ENCODE data around the gene CCDC178. TPM values are rescaled to one million over a fixed set of nuclear protein-coding genes. Genes with fewer than 3 reads are reported as not detected.

CCDC178 gene
- total RNA-seq, 2 donors from 2014 or later: 0.33 to 9.9 TPM

GRCh38 chr18:33469699-33470098 lies 29.2 kb upstream of the CCDC178 start:
- Histone ChIP-seq H3K27me3 (no peaks in the 10 kb centered on the region), H3K4me3 (no peak overlapping the region), H3K27ac (no peak overlapping the region), H3K4me1 (no peaks in the 10 kb centered on the region), H3K36me3 (replicated peaks in 1 of 2; ENCODE audit: insufficient read depth in 1 of 2, low read depth in 2 of 2) (no peaks in the 10 kb centered on the region), H3K9me3 (no peaks in the 10 kb centered on the region)
- no peak for ATAC-seq
- DNase-seq: no peak
- WGBS, 2 donors: 65 to 66% methylated on average over 3 of the region's 3 CpGs
- TF ChIP-seq, protein P1, sequence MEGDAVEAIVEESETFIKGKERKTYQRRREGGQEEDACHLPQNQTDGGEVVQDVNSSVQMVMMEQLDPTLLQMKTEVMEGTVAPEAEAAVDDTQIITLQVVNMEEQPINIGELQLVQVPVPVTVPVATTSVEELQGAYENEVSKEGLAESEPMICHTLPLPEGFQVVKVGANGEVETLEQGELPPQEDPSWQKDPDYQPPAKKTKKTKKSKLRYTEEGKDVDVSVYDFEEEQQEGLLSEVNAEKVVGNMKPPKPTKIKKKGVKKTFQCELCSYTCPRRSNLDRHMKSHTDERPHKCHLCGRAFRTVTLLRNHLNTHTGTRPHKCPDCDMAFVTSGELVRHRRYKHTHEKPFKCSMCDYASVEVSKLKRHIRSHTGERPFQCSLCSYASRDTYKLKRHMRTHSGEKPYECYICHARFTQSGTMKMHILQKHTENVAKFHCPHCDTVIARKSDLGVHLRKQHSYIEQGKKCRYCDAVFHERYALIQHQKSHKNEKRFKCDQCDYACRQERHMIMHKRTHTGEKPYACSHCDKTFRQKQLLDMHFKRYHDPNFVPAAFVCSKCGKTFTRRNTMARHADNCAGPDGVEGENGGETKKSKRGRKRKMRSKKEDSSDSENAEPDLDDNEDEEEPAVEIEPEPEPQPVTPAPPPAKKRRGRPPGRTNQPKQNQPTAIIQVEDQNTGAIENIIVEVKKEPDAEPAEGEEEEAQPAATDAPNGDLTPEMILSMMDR (IDR thresholded peaks at IDR 0.05): no peak
- TF ChIP-seq POLR2A (IDR thresholded peaks at IDR 0.05): no peak
- intact Hi-C loops (cut with DNase I): no loop called here

GRCh38 chr18:33467531-33467930 lies 27.0 kb upstream of the CCDC178 start:
- 61 to 72% methylated on average over 1 of the region's 1 CpG for WGBS, 2 donors
- intact Hi-C loops (cut with DNase I): no loop called here
- H3K4me3 ChIP-seq: no peak overlapping the region
- H3K27me3 ChIP-seq: no peaks in the 10 kb centered on the region
- DNase-seq (no peak), ATAC-seq (no peak)
- H3K4me1 ChIP-seq: no peaks in the 10 kb centered on the region
- no peaks in the 10 kb centered on the region for H3K9me3 ChIP-seq
- H3K36me3 ChIP-seq (replicated peaks in 1 of 2; ENCODE audit: insufficient read depth in 1 of 2, low read depth in 2 of 2): no peaks in the 10 kb centered on the region
- no peak overlapping the region for H3K27ac ChIP-seq
- TF ChIP-seq, protein P1 (IDR thresholded peaks at IDR 0.05): no peak
- no peak for TF ChIP-seq POLR2A (IDR thresholded peaks at IDR 0.05)

- H3K4me1 ChIP-seq: no peaks in the 10 kb centered on the region
- H3K36me3 ChIP-seq (replicated peaks in 1 of 2; ENCODE audit: insufficient read depth in 1 of 2, low read depth in 2 of 2): no peaks in the 10 kb centered on the region
- DNase-seq (no peak), ATAC-seq (no peak)
- no peaks in the 10 kb centered on the region for H3K9me3 ChIP-seq
- WGBS, 2 donors: 71 to 76% methylated on average over 1 of the region's 1 CpG
- H3K4me3 ChIP-seq: no peak overlapping the region
- intact Hi-C loops (cut with DNase I): no loop called here
- H3K27ac ChIP-seq: no peak overlapping the region
- TF ChIP-seq, protein P1 (IDR thresholded peaks at IDR 0.05): no peak
- no peak for TF ChIP-seq POLR2A (IDR thresholded peaks at IDR 0.05)
- no peaks in the 10 kb centered on the region for H3K27me3 ChIP-seq
Measured at GRCh38 chr18:33466822-33467221, 26.3 kb upstream of the CCDC178 start.

DNA sequence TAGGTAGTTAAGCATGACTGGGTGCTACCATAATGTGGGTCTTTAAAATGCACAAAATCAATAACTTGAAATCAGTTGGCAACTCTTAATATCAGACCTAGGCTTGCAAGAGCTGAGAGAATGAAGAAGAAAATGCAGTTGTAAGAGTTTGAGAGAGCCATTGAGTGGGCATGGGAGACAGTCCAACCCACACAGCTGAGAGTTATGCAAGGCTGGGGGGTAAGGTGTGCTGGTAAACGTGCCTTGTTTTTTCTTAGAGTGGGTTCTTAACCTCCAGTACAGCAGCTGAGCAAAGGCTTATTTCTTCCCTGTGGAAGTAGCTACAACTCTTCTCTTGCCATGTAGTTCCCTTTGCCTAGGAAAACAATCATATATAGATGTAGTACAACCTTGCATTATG lies 20.2 kb upstream of the CCDC178 start:
- TF ChIP-seq POLR2A (IDR thresholded peaks at IDR 0.05): no peak
- TF ChIP-seq, protein P1 (IDR thresholded peaks at IDR 0.05): no peak
- ATAC-seq (no peak), DNase-seq (no peak)
- Histone ChIP-seq H3K36me3 (replicated peaks in 1 of 2; ENCODE audit: insufficient read depth in 1 of 2, low read depth in 2 of 2) (no peaks in the 10 kb centered on the region), H3K4me3 (no peak overlapping the region), H3K27me3 (no peaks in the 10 kb centered on the region), H3K9me3 (no peaks in the 10 kb centered on the region), H3K4me1 (no peaks in the 10 kb centered on the region), H3K27ac (no peak overlapping the region)
- WGBS, 2 donors: 24 to 40% methylated on average over 1 of the region's 1 CpG
- intact Hi-C loops (cut with DNase I): no loop called here

DNA sequence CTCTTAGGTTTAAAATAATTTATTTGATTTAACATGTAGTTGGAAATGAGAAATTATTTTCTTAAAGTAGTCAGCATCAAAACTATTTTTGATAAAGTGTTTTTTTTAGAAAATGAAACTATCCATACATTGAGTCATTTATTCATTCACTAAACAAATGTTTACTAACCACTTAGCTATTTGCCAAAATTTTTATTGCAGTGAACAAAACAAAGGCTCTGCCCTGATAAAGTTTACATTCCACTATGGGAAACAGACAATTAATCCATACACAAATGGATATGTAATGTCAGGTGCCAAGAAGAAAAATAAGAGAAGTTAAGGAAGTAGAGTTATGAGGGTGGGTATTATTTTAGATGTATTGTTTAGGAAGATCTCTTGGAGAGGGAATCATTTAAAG lies 19.1 kb upstream of the CCDC178 start:
- no peak for ATAC-seq
- intact Hi-C loops (cut with DNase I): no loop called here
- no peaks in the 10 kb centered on the region for H3K27me3 ChIP-seq
- TF ChIP-seq, protein P1 (IDR thresholded peaks at IDR 0.05): no peak
- no peak for TF ChIP-seq POLR2A (IDR thresholded peaks at IDR 0.05)
- H3K4me3 ChIP-seq: no peak overlapping the region
- no peak overlapping the region for H3K27ac ChIP-seq
- no peak for DNase-seq
- no peaks in the 10 kb centered on the region for H3K36me3 ChIP-seq (replicated peaks in 1 of 2; ENCODE audit: insufficient read depth in 1 of 2, low read depth in 2 of 2)
- no peaks in the 10 kb centered on the region for H3K9me3 ChIP-seq
- H3K4me1 ChIP-seq: no peaks in the 10 kb centered on the region
